ENCODE data around the gene CCDC93.

The CCDC93 gene

GRCh38 chr2:118006326-118006725 lies 7.5 kb downstream of the CCDC93 start:
- Histone ChIP-seq H3K27ac (ENCODE audit: low read length) (no peak overlapping the region), H3K9ac (ENCODE audit: low read length) (no peak overlapping the region), H3K36me3 (replicated peaks; ENCODE audit: low read depth, low read length) (peaks cover 38% of the 10 kb centered on the region), H3K4me2 (ENCODE audit: low read length) (no peak overlapping the region), H3K9me3 (ENCODE audit: insufficient read depth, low read length) (no peaks in the 10 kb centered on the region), H3K4me1 (ENCODE audit: low read length) (peaks cover 5% of the 10 kb centered on the region), H3K79me2 (ENCODE audit: low read length) (peaks cover 34% of the 10 kb centered on the region), H3K4me3 (ENCODE audit: low read length) (no peak overlapping the region), H2AFZ (ENCODE audit: low read depth, low read length) (no peak overlapping the region), H3K27me3 (ENCODE audit: low read depth, low read length) (no peaks in the 10 kb centered on the region), H4K20me1 (ENCODE audit: insufficient read depth, low read length) (peaks cover 15% of the 10 kb centered on the region)
- TF ChIP-seq, protein P1, sequence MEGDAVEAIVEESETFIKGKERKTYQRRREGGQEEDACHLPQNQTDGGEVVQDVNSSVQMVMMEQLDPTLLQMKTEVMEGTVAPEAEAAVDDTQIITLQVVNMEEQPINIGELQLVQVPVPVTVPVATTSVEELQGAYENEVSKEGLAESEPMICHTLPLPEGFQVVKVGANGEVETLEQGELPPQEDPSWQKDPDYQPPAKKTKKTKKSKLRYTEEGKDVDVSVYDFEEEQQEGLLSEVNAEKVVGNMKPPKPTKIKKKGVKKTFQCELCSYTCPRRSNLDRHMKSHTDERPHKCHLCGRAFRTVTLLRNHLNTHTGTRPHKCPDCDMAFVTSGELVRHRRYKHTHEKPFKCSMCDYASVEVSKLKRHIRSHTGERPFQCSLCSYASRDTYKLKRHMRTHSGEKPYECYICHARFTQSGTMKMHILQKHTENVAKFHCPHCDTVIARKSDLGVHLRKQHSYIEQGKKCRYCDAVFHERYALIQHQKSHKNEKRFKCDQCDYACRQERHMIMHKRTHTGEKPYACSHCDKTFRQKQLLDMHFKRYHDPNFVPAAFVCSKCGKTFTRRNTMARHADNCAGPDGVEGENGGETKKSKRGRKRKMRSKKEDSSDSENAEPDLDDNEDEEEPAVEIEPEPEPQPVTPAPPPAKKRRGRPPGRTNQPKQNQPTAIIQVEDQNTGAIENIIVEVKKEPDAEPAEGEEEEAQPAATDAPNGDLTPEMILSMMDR (IDR thresholded peaks at IDR 0.05; ENCODE audit: low read depth, low read length): no peak
- TF ChIP-seq EZH2phosphoT487 (IDR thresholded peaks at IDR 0.05; ENCODE audit: low read depth): no peak

DNA sequence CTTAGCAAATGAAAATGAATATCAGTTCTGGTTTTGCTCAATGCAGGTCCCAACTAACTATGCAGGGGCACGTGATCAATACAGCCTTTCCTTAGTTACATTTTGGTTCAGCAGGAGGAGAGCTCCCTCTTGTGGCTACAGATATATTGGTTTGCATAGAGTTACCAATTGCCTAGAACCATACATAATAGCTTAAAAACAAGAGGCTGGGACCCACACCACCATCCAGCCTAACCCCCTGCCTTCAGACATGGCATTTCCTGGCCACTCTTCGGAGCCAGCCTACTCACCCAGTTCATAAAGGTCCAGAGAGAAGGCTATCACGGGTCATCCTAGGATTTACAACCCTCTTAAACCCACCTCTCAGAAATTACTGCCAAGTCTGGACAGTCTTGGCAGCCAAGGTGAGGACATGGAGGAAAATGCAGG lies 10.5 kb downstream of the CCDC93 start:
- TF ChIP-seq, protein P1 (IDR thresholded peaks at IDR 0.05; ENCODE audit: low read depth, low read length): peak; percentile 82
- TF ChIP-seq EZH2phosphoT487 (IDR thresholded peaks at IDR 0.05; ENCODE audit: low read depth): no peak
- Histone ChIP-seq H4K20me1 (ENCODE audit: insufficient read depth, low read length) (0 out of 2 replicates have a peak, but pooled peaks cover 4% of the 10 kb centered on the region), H3K9ac (ENCODE audit: low read length) (no peak overlapping the region), H3K36me3 (replicated peaks; ENCODE audit: low read depth, low read length) (peaks cover 48% of the 10 kb centered on the region), H2AFZ (ENCODE audit: low read depth, low read length) (no peak overlapping the region), H3K4me2 (ENCODE audit: low read length) (peak overlapping the region; percentile 10), H3K27ac (ENCODE audit: low read length) (peak overlapping the region; percentile 14; the same call in 1 of the 2 replicates), H3K9me3 (ENCODE audit: insufficient read depth, low read length) (no peaks in the 10 kb centered on the region), H3K4me3 (ENCODE audit: low read length) (no peak overlapping the region), H3K4me1 (ENCODE audit: low read length) (peaks cover 5% of the 10 kb centered on the region), H3K79me2 (ENCODE audit: low read length) (peaks cover 7% of the 10 kb centered on the region; the same call in 1 of the 2 replicates), H3K27me3 (ENCODE audit: low read depth, low read length) (no peaks in the 10 kb centered on the region)

- TF ChIP-seq, protein P1 (IDR thresholded peaks at IDR 0.05; ENCODE audit: low read depth, low read length): no peak
- TF ChIP-seq EZH2phosphoT487 (IDR thresholded peaks at IDR 0.05; ENCODE audit: low read depth): no peak
- Histone ChIP-seq H3K9me3 (ENCODE audit: insufficient read depth, low read length) (no peaks in the 10 kb centered on the region), H3K4me3 (ENCODE audit: low read length) (no peak overlapping the region), H3K4me1 (ENCODE audit: low read length) (peaks cover 5% of the 10 kb centered on the region), H3K9ac (ENCODE audit: low read length) (no peak overlapping the region), H3K27me3 (ENCODE audit: low read depth, low read length) (no peaks in the 10 kb centered on the region), H3K4me2 (ENCODE audit: low read length) (no peak overlapping the region), H3K27ac (ENCODE audit: low read length) (no peak overlapping the region), H3K36me3 (replicated peaks; ENCODE audit: low read depth, low read length) (peaks cover 53% of the 10 kb centered on the region), H2AFZ (ENCODE audit: low read depth, low read length) (no peak overlapping the region), H4K20me1 (ENCODE audit: insufficient read depth, low read length) (0 out of 2 replicates have a peak, but pooled peaks cover 4% of the 10 kb centered on the region), H3K79me2 (ENCODE audit: low read length) (0 out of 2 replicates have a peak, but pooled peaks cover 7% of the 10 kb centered on the region)
Observed at GRCh38 chr2:118000041-118000440, 13.8 kb downstream of the CCDC93 start.

GRCh38 chr2:117997872-117998454 lies 15.9 kb downstream of the CCDC93 start:
- 0 out of 2 replicates have a peak, but pooled peaks cover 7% of the 10 kb centered on the region for H3K79me2 ChIP-seq (ENCODE audit: low read length)
- peaks cover 62% of the 10 kb centered on the region for H3K36me3 ChIP-seq (replicated peaks; ENCODE audit: low read depth, low read length)
- H3K9me3 ChIP-seq (ENCODE audit: insufficient read depth, low read length): no peaks in the 10 kb centered on the region
- no peak overlapping the region for H3K4me2 ChIP-seq (ENCODE audit: low read length)
- H2AFZ ChIP-seq (ENCODE audit: low read depth, low read length): no peak overlapping the region
- 0 out of 2 replicates have a peak, but pooled peaks cover 3% of the 10 kb centered on the region for H4K20me1 ChIP-seq (ENCODE audit: insufficient read depth, low read length)
- TF ChIP-seq, protein P1 (IDR thresholded peaks at IDR 0.05; ENCODE audit: low read depth, low read length): no peak
- TF ChIP-seq EZH2phosphoT487 (IDR thresholded peaks at IDR 0.05; ENCODE audit: low read depth): no peak
- H3K4me3 ChIP-seq (ENCODE audit: low read length): no peak overlapping the region
- peaks cover 1% of the 10 kb centered on the region for H3K4me1 ChIP-seq (ENCODE audit: low read length)
- no peak overlapping the region for H3K9ac ChIP-seq (ENCODE audit: low read length)
- no peak overlapping the region for H3K27ac ChIP-seq (ENCODE audit: low read length)
- H3K27me3 ChIP-seq (ENCODE audit: low read depth, low read length): no peaks in the 10 kb centered on the region

Measured in OCI-LY3 (cell line).